Stimulated activated CD4-positive, alpha-beta T cell treated with anti-CD3 and anti-CD28 coated beads, Interleukin-12 subunit alpha, Interleukin-12 subunit beta, amount 100 ng/mL, for 24 hours (primary cell): ENCODE results near the gene ZNF559.

Experiments
- DNase-seq, 2 experiments: peaks; one replicate each; pipeline ENCODE4 v3.0.0-alpha.2; 2020; ENCODE audit warnings: low read depth in 2 of 2

ZNF559 gene

GRCh38 chr19:9353011-9353410, 29.0 kb downstream of the ZNF559 start:
- DNase-seq = no peak

- DNase-seq = no peak
Measured at GRCh38 chr19:9354651-9355050, 30.7 kb downstream of the ZNF559 start.

GRCh38 chr19:9362905-9363304, 38.9 kb downstream of the ZNF559 start, which contains the start of gene ZNF177:
ZNF177 (plus strand) TSS chr19:9363013; CDS start chr19:9378312, 15,299 bp downstream.
- no peak for DNase-seq

- no peak for DNase-seq
Measured at GRCh38 chr19:9370738-9371619, 47.0 kb downstream of the ZNF559 start.

GRCh38 chr19:9381361-9381785, 57.4 kb downstream of the ZNF559 start:
- DNase-seq = no peak
